H1 (cell line): ENCODE results near the gene CMIP.

ENCODE experiments used
- CTCF ChIP-seq, 3 experiments: IDR thresholded peaks; 1 replicate in 2 of 3; 2 replicates in 1 of 3; pipeline versions ENCODE4 v1.5.1 to v1.6.1; 2011; ENCODE audit warnings: low read length in 3 of 3, mild to moderate bottlenecking in 3 of 3, inconsistent platforms in 2 of 3, low read depth in 1 of 3, moderate library complexity in 1 of 3; ENCODE audit not compliant: insufficient read depth in 1 of 3; ENCODE audit errors: control extremely low read depth in 1 of 3
- EGR1 ChIP-seq: IDR thresholded peaks from 2 replicates; pipeline ENCODE4 v1.6.1; 2011; ENCODE audit warnings: low read depth, low read length, borderline replicate concordance
- EZH2 ChIP-seq: fragments of 200-600 bp; sonication (generic); IDR thresholded peaks from 2 replicates; pipeline ENCODE4 v1.7.1; 2012; ENCODE audit warnings: low read depth, mild to moderate bottlenecking, moderate library complexity, low read length, inconsistent platforms; ENCODE audit not compliant: severe bottlenecking
- MAFK ChIP-seq: IDR thresholded peaks from 2 replicates; pipeline ENCODE4 v1.6.1; 2012; ENCODE audit warnings: low read depth, mild to moderate bottlenecking, improper control_type of control experiment, low read length
- POLR2AphosphoS5 ChIP-seq: IDR thresholded peaks from 2 replicates; pipeline ENCODE4 v1.6.1; 2011; ENCODE audit warnings: low read depth, low read length
- TAF1 ChIP-seq: IDR thresholded peaks from 2 replicates; pipeline ENCODE4 v1.6.1; 2011; ENCODE audit warnings: mild to moderate bottlenecking, low read depth, low read length
- ZNF274 ChIP-seq: IDR thresholded peaks from 2 replicates; pipeline ENCODE4 v1.7.0; 2012; ENCODE audit warnings: low read length, borderline replicate concordance; ENCODE audit errors: extremely low read depth

GRCh38 chr16:81621496-81621895 lies 176.9 kb downstream of the CMIP start:
- TF ChIP-seq CTCF (IDR thresholded peaks at IDR 0.05; ENCODE audit: control extremely low read depth in 1 of 3, insufficient read depth in 1 of 3, low read depth in 1 of 3, low read length in 3 of 3) (no peak), EZH2 (no peak), TAF1 (no peak), EGR1 (no peak), POLR2AphosphoS5 (no peak), ZNF274 (no peak), MAFK (no peak)
